ENCODE results near the gene CLRN3.

DNA sequence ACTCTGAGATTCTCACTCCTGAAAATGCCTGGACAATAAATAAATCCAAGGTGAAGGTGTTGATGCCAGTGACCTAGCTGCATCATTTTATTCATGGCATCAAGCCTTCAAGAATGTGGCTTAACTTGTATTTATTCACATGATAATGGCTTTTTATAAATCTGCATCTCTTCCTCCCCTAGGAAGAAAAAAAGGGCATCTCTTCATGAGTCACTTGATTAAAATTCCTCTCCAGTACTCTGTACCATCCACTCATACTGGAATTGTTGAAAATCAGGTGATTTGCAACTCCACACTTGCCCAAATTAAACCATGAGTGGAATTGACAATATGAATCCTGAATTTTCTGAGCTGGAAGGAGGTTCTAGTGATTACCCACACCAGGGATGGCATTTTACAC is 44.3 kb upstream of the CLRN3 start:
- TF ChIP-seq, protein P1, sequence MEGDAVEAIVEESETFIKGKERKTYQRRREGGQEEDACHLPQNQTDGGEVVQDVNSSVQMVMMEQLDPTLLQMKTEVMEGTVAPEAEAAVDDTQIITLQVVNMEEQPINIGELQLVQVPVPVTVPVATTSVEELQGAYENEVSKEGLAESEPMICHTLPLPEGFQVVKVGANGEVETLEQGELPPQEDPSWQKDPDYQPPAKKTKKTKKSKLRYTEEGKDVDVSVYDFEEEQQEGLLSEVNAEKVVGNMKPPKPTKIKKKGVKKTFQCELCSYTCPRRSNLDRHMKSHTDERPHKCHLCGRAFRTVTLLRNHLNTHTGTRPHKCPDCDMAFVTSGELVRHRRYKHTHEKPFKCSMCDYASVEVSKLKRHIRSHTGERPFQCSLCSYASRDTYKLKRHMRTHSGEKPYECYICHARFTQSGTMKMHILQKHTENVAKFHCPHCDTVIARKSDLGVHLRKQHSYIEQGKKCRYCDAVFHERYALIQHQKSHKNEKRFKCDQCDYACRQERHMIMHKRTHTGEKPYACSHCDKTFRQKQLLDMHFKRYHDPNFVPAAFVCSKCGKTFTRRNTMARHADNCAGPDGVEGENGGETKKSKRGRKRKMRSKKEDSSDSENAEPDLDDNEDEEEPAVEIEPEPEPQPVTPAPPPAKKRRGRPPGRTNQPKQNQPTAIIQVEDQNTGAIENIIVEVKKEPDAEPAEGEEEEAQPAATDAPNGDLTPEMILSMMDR (IDR thresholded peaks at IDR 0.05; ENCODE audit: poor library complexity, severe bottlenecking), result no peak
- TF ChIP-seq EZH2 (IDR thresholded peaks at IDR 0.05; ENCODE audit: borderline replicate concordance, insufficient read depth, low read length, poor library complexity, severe bottlenecking) (no peak), SMC3 (conservative IDR thresholded peaks at IDR 0.05; ENCODE audit: poor library complexity) (no peak), EP300 (conservative IDR thresholded peaks at IDR 0.05; ENCODE audit: poor library complexity, severe bottlenecking) (no peak), POLR2AphosphoS5 (IDR thresholded peaks at IDR 0.05) (no peak), TAF1 (IDR thresholded peaks at IDR 0.05; ENCODE audit: low read depth) (no peak), RAD21 (conservative IDR thresholded peaks at IDR 0.05) (no peak)
- TF ChIP-seq, protein P2, sequence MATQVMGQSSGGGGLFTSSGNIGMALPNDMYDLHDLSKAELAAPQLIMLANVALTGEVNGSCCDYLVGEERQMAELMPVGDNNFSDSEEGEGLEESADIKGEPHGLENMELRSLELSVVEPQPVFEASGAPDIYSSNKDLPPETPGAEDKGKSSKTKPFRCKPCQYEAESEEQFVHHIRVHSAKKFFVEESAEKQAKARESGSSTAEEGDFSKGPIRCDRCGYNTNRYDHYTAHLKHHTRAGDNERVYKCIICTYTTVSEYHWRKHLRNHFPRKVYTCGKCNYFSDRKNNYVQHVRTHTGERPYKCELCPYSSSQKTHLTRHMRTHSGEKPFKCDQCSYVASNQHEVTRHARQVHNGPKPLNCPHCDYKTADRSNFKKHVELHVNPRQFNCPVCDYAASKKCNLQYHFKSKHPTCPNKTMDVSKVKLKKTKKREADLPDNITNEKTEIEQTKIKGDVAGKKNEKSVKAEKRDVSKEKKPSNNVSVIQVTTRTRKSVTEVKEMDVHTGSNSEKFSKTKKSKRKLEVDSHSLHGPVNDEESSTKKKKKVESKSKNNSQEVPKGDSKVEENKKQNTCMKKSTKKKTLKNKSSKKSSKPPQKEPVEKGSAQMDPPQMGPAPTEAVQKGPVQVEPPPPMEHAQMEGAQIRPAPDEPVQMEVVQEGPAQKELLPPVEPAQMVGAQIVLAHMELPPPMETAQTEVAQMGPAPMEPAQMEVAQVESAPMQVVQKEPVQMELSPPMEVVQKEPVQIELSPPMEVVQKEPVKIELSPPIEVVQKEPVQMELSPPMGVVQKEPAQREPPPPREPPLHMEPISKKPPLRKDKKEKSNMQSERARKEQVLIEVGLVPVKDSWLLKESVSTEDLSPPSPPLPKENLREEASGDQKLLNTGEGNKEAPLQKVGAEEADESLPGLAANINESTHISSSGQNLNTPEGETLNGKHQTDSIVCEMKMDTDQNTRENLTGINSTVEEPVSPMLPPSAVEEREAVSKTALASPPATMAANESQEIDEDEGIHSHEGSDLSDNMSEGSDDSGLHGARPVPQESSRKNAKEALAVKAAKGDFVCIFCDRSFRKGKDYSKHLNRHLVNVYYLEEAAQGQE (IDR thresholded peaks at IDR 0.05; ENCODE audit: borderline replicate concordance), result no peak
